Iris pigment epithelial cell (primary cell): Measurements from ENCODE around the gene PNLIPRP3.

Source experiments
- DNase-seq: peaks from one replicate; pipeline ENCODE4 v3.0.0-alpha.2; 2011; ENCODE audit warnings: low read depth

Gene PNLIPRP3

GRCh38 chr10:116451711-116452337 is 24.2 kb downstream of the PNLIPRP3 start:
- no peak for DNase-seq

GRCh38 chr10:116452338-116452720 is 24.7 kb downstream of the PNLIPRP3 start:
- no peak for DNase-seq

GRCh38 chr10:116457488-116457887 is 29.8 kb downstream of the PNLIPRP3 start:
- DNase-seq, result no peak

GRCh38 chr10:116460219-116460618 is 32.6 kb downstream of the PNLIPRP3 start:
- DNase-seq, result no peak

GRCh38 chr10:116461680-116462079 is 34.0 kb downstream of the PNLIPRP3 start:
- no peak for DNase-seq

- DNase-seq, result no peak
Observed at GRCh38 chr10:116464257-116464656, 36.6 kb downstream of the PNLIPRP3 start.

GRCh38 chr10:116465546-116465945 is 37.9 kb downstream of the PNLIPRP3 start:
- DNase-seq, result no peak

GRCh38 chr10:116466715-116467422 is 39.2 kb downstream of the PNLIPRP3 start:
- DNase-seq, result no peak

GRCh38 chr10:116469437-116469836 is 41.8 kb downstream of the PNLIPRP3 start:
- peak; percentile 8 for DNase-seq

- peak; percentile 3 for DNase-seq
Observed at GRCh38 chr10:116470071-116470470, 42.4 kb downstream of the PNLIPRP3 start.

- DNase-seq, result peak; percentile 3
Observed at GRCh38 chr10:116470768-116471415, 43.2 kb downstream of the PNLIPRP3 start.

GRCh38 chr10:116472891-116473290 is 45.2 kb downstream of the PNLIPRP3 start:
- DNase-seq, result peak; percentile 3

GRCh38 chr10:116475866-116476265 is 48.2 kb downstream of the PNLIPRP3 start:
- DNase-seq, result no peak

- DNase-seq, result no peak
Observed at GRCh38 chr10:116476461-116476860, 48.8 kb downstream of the PNLIPRP3 start.

GRCh38 chr10:116477986-116478664 is 50.5 kb downstream of the PNLIPRP3 start:
- no peak for DNase-seq

- DNase-seq, result no peak
Observed at GRCh38 chr10:116486770-116487448, 59.3 kb downstream of the PNLIPRP3 start.

GRCh38 chr10:116487522-116488430 is 60.1 kb downstream of the PNLIPRP3 start:
- no peak for DNase-seq

GRCh38 chr10:116489460-116489859 is 61.8 kb downstream of the PNLIPRP3 start:
- DNase-seq, result no peak

GRCh38 chr10:116490028-116490662 is 62.5 kb downstream of the PNLIPRP3 start:
- DNase-seq, result peak; percentile 28

GRCh38 chr10:116504786-116505185 is 77.1 kb downstream of the PNLIPRP3 start:
- DNase-seq, result no peak

- DNase-seq, result no peak
Observed at GRCh38 chr10:116510565-116510964, 82.9 kb downstream of the PNLIPRP3 start.
